ENCODE results near the gene S1PR1. TPM values are rescaled to one million over a fixed set of nuclear protein-coding genes. Genes with fewer than 3 reads are reported as not detected.

S1PR1 gene
- total and polyA plus RNA-seq, 2 of the 13 experiments (the other 11 are each of a cell fraction or from before 2014, with no cell fraction given), result not detected

DNA sequence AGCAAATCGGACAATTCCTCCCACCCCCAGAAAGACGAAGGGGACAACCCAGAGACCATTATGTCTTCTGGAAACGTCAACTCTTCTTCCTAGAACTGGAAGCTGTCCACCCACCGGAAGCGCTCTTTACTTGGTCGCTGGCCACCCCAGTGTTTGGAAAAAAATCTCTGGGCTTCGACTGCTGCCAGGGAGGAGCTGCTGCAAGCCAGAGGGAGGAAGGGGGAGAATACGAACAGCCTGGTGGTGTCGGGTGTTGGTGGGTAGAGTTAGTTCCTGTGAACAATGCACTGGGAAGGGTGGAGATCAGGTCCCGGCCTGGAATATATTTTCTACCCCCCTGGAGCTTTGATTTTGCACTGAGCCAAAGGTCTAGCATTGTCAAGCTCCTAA is 3.2 kb downstream of the S1PR1 start (continued):
- TF ChIP-seq WIZ (CRISPR knock-in tag; IDR thresholded peaks at IDR 0.05) (no peak), POLR2AphosphoS2 (IDR thresholded peaks at IDR 0.05; ENCODE audit: low read depth, low read length) (no peak)

DNA sequence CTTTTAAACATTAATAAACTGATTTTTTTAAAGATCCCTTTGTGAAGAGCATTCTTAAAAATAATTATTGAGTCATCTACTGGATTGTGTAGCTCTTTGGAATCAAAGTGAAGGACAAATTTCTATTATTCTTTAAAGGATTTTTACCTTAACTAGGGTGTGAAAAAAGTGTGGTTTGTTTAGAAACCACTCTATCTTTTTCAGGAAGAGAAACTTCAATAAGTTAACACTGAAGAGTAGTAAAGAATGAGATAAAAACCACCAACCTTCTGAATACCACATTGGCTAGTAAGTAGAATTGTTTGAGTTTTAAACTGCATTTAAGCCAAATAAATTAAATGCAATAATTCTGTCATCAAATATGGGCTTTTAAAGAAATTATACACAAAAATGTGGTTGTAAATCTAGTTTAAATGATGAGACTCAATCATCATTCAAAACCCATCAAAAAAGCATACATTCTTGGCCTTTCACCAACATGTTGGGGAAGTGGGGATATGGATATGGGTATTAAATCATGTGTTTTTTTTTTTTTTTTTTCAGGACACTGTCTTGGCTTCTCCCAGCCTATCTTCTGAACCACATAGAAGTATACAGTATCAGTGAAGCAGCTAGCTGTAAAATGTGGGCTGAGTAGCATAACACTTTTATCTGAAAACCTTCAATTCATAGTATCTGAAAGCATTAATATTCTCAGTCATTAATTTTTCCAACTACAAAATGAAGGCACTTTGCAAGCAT is 4.8 kb downstream of the S1PR1 start:
- FAIRE-seq, result no peak
- no peak for DNase-seq (ENCODE audit: low spot score)
- Histone ChIP-seq H3K27me3 (ENCODE audit: control insufficient read depth in 1 of 2, insufficient read depth in 2 of 2, low read length in 2 of 2) (peaks cover 8 to 20% of the 10 kb centered on the region in 2 experiments), H3K36me3 (replicated peaks in 1 of 2; ENCODE audit: control insufficient read depth in 1 of 2, insufficient read depth in 2 of 2, low read length in 2 of 2) (no peaks in the 10 kb centered on the region), H3K4me3 (replicated peaks in 1 of 3; ENCODE audit: insufficient read depth in 1 of 3, low read depth in 2 of 3, low read length in 3 of 3) (no peak overlapping the region), H4K20me1 (ENCODE audit: insufficient read depth, low read length) (no peaks in the 10 kb centered on the region), H3K9ac (ENCODE audit: insufficient read depth, low read depth, low read length) (no peak overlapping the region), H3K79me2 (ENCODE audit: insufficient read depth, low read length) (no peaks in the 10 kb centered on the region), H3K27ac (ENCODE audit: extremely low read length, insufficient read depth, low read length) (no peak overlapping the region), H3K4me2 (ENCODE audit: low read depth, low read length) (no peak overlapping the region), H3K4me1 (ENCODE audit: insufficient read depth, low read length) (peaks cover 16% of the 10 kb centered on the region), H2AFZ (ENCODE audit: low read length) (no peak overlapping the region), H3K9me3 (ENCODE audit: low read length) (no peaks in the 10 kb centered on the region)
- in situ Hi-C loops (cut with HindIII; ENCODE audit: extremely low pct_ligation_motif_present, low pct_unique_long_range_greater_than_20kb), result no loop called here
- no TSS peak for BruUV-seq (replicated peaks)
- TF ChIP-seq ZIK1 (CRISPR knock-in tag; IDR thresholded peaks at IDR 0.05; ENCODE audit: borderline replicate concordance, low read depth) (no peak), ZNF883 (CRISPR knock-in tag; IDR thresholded peaks at IDR 0.05; ENCODE audit: not compliant biosample characterization) (no peak), SCMH1 (CRISPR knock-in tag; IDR thresholded peaks at IDR 0.05; ENCODE audit: borderline replicate concordance) (no peak), NR1H2 (CRISPR knock-in tag; IDR thresholded peaks at IDR 0.05; ENCODE audit: borderline replicate concordance, low read depth) (no peak), JDP2 (CRISPR knock-in tag; IDR thresholded peaks at IDR 0.05; ENCODE audit: borderline replicate concordance) (no peak), ETV5 (CRISPR knock-in tag; IDR thresholded peaks at IDR 0.05; ENCODE audit: borderline replicate concordance) (no peak), FOXA3 (CRISPR knock-in tag; IDR thresholded peaks at IDR 0.05) (no peak)
- TF ChIP-seq, protein P1, sequence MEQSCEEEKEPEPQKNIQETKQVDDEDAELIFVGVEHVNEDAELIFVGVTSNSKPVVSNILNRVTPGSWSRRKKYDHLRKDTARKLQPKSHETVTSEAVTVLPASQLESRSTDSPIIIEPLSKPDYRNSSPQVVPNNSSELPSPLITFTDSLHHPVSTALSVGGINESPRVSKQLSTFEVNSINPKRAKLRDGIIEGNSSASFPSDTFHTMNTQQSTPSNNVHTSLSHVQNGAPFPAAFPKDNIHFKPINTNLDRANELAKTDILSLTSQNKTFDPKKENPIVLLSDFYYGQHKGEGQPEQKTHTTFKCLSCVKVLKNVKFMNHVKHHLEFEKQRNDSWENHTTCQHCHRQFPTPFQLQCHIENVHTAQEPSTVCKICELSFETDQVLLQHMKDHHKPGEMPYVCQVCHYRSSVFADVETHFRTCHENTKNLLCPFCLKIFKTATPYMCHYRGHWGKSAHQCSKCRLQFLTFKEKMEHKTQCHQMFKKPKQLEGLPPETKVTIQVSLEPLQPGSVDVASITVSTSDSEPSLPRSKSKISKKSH (CRISPR knock-in tag; IDR thresholded peaks at IDR 0.05; ENCODE audit: borderline replicate concordance), result no peak
- TF ChIP-seq, protein P2, sequence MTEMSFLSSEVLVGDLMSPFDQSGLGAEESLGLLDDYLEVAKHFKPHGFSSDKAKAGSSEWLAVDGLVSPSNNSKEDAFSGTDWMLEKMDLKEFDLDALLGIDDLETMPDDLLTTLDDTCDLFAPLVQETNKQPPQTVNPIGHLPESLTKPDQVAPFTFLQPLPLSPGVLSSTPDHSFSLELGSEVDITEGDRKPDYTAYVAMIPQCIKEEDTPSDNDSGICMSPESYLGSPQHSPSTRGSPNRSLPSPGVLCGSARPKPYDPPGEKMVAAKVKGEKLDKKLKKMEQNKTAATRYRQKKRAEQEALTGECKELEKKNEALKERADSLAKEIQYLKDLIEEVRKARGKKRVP (CRISPR knock-in tag; IDR thresholded peaks at IDR 0.05), result no peak
- TF ChIP-seq, protein P3, sequence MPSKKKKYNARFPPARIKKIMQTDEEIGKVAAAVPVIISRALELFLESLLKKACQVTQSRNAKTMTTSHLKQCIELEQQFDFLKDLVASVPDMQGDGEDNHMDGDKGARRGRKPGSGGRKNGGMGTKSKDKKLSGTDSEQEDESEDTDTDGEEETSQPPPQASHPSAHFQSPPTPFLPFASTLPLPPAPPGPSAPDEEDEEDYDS (CRISPR knock-in tag; IDR thresholded peaks at IDR 0.05), result no peak
- TF ChIP-seq, protein P4, sequence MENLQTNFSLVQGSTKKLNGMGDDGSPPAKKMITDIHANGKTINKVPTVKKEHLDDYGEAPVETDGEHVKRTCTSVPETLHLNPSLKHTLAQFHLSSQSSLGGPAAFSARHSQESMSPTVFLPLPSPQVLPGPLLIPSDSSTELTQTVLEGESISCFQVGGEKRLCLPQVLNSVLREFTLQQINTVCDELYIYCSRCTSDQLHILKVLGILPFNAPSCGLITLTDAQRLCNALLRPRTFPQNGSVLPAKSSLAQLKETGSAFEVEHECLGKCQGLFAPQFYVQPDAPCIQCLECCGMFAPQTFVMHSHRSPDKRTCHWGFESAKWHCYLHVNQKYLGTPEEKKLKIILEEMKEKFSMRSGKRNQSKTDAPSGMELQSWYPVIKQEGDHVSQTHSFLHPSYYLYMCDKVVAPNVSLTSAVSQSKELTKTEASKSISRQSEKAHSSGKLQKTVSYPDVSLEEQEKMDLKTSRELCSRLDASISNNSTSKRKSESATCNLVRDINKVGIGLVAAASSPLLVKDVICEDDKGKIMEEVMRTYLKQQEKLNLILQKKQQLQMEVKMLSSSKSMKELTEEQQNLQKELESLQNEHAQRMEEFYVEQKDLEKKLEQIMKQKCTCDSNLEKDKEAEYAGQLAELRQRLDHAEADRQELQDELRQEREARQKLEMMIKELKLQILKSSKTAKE (CRISPR knock-in tag; IDR thresholded peaks at IDR 0.05; ENCODE audit: borderline replicate concordance), result no peak
- TF ChIP-seq, protein P5, sequence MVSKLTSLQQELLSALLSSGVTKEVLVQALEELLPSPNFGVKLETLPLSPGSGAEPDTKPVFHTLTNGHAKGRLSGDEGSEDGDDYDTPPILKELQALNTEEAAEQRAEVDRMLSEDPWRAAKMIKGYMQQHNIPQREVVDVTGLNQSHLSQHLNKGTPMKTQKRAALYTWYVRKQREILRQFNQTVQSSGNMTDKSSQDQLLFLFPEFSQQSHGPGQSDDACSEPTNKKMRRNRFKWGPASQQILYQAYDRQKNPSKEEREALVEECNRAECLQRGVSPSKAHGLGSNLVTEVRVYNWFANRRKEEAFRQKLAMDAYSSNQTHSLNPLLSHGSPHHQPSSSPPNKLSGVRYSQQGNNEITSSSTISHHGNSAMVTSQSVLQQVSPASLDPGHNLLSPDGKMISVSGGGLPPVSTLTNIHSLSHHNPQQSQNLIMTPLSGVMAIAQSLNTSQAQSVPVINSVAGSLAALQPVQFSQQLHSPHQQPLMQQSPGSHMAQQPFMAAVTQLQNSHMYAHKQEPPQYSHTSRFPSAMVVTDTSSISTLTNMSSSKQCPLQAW (CRISPR knock-in tag; IDR thresholded peaks at IDR 0.05), result no peak
- CTCF ChIA-PET (ENCODE audit: low intra/inter-chr PET ratio, low total read pairs), result no interaction called here
- POLR2A ChIA-PET, result no interaction called here
- no peak for ATAC-seq
- intact Hi-C loops (cut with micrococcal nuclease; ENCODE audit: unreplicated experiment), result no loop called here
